GM18499 (cell line): Measurements from ENCODE around the gene NLRX1.
"Not testable (repeated sequence)": the region's sequence is repeated elsewhere in the genome, so short reads cannot be mapped to it uniquely, and the experiment has no call there.

Source experiments
- ATAC-seq: cut with Tn5 transposase; IDR thresholded peaks from one replicate; pipeline ENCODE4 v1.9.1; 2021; ENCODE audit warnings: moderate number of reproducible peaks; ENCODE audit not compliant: insufficient read depth, unreplicated experiment

The NLRX1 gene

DNA sequence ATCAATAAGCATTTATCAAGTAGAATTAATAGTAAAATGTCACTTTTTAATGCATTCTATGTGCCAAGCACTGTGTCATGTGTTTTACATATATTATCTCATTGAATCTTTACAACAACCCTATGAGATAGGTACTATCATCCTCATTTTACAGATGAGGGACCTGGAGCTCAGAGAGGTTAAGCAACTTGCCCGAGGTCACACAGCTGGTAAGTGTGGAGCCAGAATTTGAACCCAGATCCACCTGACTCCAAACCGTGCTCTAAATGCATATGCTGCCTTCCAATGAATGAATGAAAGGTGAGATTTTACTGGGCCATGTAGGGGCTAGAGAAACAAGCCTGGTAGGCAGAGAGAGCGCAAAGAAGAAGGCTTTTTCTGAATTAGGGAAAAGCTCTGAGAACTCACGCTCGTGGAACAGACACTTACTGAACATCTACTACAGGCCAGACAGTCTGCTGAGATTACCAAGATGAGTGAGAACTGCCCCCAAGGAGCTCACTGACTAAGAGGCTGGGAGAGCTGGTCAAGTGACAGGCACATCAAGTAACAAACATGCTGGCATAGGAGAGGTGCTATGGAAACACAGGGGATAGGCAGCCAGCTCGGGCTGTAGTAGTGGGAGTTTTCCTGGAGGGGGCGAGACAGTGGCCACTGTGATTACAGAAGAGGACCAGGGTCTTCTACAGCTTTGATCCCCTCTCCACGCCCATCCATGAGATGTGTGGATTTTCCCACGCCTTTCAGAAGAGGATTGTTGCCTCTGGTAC is 15.3 kb upstream of the NLRX1 start:
- ATAC-seq = no peak

DNA sequence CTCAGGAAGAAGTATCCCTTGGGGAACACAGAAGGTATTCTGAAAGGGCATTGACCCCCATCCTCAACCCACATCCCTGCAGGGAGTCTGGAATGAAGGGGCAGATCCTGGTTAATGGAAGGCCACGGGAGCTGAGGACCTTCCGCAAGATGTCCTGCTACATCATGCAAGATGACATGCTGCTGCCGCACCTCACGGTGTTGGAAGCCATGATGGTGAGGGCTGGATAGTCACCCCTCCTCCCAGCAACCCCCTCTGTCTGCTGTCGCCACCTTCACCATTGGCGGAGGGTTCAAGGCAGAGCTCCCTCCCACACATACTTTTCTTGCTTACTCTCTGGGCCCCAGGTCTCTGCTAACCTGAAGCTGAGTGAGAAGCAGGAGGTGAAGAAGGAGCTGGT is 14.3 kb upstream of the NLRX1 start:
- no peak for ATAC-seq

DNA sequence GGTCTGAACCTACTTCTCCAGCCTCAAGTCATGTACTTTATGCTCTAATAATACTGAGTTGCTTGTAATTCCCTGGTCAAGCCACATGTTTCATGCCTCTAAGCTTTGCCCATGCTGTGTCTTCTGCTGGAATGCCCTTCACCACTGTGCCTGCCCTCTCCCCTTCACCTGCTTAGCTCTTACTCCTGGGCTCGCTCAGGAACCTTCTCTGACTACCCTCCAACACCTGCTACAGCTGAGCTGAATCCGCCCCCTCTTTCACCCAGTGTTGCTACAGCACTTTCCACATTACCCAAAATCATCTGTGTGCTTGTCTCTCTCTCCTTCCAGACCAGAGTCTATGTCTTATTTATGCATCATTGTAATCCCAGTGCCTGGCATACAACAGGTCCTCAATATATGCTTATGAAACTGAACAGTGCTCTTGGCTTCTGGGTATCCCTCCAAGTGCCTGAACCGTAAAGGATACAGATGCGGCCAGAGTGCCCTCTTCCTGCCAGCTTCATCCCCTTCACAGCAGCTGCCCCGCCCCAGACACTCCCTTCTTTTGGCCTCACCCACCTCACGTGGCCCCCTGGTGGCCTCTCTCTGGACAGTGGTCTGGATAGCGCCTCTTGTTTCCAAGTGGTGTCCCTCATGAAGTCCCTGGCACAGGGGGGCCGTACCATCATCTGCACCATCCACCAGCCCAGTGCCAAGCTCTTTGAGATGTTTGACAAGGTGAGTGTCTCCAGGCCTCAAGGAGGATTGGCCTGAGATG is 12.6 kb upstream of the NLRX1 start:
- ATAC-seq = no peak

DNA sequence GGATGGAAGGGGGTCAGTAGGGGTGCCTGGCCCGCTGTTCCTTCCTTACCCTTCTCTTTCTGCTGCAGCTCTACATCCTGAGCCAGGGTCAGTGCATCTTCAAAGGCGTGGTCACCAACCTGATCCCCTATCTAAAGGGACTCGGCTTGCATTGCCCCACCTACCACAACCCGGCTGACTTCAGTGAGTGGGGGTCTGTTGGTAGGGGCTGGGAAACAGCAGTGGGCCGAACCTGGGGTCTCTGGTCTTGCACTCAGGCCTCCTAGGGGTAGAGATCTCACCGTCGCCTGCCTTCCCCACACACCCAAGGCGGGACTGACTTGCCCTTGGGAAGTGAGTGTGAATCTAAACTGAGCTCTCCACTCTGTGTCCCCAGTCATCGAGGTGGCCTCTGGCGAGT is 12.0 kb upstream of the NLRX1 start:
- no peak for ATAC-seq

DNA sequence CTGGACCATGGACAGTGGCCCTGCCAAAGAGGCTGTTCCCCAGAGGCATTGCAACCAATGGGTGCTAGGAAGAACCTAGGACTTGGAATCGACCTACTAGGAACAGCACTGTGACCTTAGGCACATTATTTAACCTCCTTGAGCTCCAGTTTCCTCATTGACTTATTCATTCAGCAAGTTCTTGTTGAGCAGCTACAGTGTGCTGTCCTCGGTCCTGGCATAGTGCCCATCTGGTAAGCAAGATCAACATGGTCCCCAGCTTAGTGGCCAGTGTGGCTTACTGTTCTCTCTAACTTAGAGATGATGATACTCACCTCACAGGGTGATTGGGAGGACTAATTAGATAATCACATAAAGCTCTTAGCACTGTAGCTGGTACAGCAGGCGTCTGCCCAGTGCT is 11.5 kb upstream of the NLRX1 start:
- no peak for ATAC-seq

DNA sequence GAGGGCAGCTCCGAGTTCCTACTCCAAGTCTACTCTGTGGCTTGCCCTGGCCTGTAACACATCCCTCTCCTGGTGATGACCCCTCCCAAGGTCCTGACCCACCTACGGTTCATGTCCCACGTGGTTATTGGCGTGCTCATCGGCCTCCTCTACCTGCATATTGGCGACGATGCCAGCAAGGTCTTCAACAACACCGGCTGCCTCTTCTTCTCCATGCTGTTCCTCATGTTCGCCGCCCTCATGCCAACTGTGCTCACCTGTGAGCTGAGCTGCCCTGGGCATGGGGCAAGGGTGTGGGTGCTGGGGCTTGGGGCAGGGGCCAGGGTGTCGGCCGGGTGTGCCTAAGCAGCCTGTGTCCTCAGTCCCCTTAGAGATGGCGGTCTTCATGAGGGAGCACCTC is 10.1 kb upstream of the NLRX1 start:
- no peak for ATAC-seq

DNA sequence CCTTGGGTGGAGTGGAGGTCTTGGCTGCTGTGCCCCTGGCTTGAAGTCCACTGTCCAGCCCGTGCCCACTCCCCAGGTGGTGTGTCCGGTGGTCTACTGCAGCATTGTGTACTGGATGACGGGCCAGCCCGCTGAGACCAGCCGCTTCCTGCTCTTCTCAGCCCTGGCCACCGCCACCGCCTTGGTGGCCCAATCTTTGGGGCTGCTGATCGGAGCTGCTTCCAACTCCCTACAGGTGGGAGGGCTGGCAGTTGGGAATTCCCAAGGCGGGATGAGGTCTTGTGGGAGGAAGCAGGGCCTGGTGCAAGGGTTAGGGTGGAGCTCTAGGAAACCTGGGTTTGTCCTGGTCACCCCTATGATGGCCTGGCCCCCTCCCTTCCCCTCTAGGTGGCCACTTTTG is 8.4 kb upstream of the NLRX1 start:
- ATAC-seq = no peak

DNA sequence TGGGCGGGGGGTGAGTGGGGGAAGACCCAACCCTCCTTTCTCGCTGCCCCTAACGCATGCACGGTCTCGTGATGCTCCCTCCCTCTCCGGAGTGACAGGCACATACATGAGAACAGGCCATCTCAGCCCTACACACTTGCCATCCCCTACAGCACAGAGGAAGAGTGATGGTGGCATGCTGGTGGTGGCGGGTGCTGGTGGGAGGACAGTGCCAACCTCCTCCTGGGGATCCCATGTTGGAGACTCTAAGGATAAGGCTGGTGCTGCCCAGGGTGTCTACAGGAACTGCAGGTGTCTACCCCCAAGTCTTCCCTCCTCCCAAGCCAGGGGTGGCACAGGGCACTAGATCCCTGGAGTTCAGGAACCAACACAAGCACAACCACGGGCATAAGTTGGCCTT is 6.7 kb upstream of the NLRX1 start:
- no peak for ATAC-seq

DNA sequence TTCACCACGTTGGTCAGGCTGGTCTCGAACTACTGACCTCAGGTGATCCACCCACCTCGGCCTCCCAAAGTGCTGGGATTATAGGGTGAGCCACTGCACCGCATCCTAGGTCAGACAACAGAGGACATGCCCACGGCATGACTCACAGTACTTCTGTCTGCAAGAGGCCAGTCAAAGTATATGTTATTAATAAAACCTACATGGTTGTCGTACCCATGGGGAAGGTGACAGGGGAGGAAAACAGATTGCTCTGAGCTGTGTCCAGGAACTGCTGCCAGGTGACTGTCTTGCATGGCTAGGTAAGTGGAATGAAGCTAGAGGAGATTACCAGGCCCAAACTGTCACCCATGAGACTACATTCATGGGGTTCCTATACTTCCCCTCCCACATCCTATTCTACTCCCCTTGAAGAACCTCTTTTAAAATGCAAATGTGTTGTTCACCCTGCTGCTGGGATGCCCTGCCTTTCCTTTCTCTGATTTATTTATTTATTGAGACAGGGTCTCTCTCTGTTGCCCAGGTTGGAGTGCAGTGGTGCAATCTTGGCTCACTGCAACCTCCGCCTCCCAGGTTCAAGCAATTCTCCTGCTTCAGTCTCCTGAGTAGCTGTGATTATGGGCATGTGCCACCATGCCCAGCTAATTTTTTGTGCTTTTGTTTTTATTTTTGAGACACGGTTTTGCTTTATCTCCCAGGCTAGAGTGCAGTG is 2.0 kb upstream of the NLRX1 start:
- no peak for ATAC-seq

DNA sequence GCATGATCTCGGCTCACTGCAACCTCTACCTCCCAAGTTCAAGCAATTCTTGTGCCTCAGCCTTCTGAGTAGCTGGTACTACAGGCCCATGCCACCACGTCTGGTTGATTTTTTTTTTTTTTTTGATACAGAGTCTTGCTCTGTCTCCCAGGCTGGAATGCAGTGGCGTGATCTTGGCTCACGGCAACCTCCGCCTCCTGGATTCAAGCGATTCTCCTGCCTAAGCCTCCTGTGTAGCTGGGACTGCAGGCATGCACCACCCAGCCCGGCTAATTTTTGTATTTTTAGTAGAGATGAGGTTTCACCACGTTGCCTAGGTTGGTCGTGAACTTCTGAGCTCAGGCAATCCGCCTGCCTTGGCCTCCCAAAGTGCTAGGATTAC is 1.5 kb upstream of the NLRX1 start:
- ATAC-seq = not testable (repeated sequence)

DNA sequence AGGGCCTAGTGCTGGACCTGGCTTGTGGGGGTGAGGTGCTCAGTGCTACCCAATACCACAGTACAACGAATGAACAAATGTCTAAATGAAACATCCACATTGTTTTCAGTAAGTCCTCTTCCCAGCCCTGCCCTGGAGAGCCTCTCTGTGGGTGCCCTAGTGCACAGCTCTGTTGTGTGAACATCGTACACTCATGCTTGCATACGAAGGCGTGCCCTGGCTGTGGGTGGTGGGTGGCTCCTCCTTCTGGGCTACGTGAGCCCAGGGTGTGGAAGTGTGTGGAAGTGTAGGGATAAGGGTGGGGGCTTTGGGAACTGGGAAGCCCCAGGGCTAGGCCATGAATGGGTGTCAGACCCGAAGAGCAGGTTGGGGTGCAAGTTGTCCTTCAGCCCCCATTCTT is 592 bp upstream of the NLRX1 start:
- no peak for ATAC-seq

DNA sequence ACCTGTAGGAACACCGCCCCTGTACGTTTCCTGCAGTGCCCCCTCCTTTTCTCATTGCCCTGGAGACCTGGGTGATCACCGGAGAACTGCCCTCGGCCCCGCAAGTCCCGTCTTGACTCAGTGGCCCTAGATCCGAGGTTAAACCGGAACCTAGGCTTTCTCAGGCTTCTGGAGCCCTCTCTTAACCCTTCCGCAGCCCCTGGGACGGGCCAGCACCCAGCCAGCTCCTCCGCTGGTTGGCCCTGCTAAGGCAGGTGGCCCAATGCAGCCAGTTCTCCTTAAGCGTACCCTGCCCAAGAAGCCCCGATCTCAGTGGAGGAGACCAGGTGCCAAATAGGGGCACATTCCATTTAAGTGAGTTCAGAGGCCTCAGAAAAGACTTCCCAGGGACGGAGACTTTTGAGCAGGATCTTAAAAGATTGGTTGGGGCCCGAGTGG is 776 bp downstream of the NLRX1 start:
- ATAC-seq = no peak

DNA sequence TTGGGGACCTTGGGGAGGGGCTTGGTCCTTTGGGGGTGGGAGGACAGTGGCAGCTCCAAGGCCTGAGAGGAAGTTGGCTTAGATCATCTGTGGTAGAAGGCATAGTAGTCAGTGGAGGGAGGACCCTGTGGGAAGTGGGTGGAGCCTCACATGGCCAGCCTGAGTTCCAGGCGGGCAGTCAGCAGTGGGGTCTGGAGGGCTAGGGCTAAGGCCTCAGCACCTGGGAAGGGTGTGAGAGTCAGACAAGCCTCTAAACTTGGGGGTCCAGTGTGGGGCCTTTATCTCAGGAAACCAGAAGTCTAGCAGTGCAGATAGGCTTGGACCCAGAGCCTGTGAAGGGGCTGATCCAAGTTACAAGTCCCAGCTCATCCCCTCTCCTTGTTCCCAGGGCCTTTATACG is 4.0 kb downstream of the NLRX1 start:
- ATAC-seq = no peak

DNA sequence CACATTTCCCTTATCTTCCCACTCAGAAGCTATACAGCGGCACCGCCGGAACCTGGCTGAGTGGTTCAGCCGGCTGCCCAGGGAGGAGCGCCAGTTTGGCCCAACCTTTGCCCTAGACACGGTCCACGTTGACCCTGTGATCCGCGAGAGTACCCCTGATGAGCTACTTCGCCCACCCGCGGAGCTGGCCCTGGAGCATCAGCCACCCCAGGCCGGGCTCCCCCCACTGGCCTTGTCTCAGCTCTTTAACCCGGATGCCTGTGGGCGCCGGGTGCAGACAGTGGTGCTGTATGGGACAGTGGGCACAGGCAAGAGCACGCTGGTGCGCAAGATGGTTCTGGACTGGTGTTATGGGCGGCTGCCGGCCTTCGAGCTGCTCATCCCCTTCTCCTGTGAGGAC is 4.9 kb downstream of the NLRX1 start:
- no peak for ATAC-seq

DNA sequence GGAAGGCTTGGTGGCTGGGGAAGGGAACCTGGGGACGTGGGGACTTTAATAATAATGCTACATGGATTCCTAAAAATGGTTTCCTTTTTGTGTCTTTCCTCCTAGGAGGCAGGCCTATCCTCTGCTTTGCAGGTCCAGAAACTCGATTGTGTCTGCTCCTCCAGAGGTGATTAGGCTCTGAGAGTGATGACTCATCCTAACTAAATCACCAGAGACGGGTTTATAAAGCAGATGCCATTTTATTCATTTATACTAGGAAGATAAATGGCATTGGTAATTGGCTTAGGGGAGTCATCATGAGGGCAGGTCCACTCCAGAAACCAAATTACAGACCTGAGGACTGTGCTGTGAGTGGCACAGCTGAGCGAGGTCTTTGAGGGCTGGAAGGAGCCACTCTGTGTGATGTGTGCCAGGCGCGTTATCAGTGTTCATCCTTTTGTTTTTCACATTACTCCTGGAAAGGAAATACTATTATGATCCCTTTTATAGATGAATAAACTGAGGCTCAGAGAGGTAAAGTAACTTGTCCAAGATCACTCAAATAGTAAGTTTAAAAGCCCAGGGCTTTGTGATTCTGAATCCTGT is 7.1 kb downstream of the NLRX1 start:
- no peak for ATAC-seq

DNA sequence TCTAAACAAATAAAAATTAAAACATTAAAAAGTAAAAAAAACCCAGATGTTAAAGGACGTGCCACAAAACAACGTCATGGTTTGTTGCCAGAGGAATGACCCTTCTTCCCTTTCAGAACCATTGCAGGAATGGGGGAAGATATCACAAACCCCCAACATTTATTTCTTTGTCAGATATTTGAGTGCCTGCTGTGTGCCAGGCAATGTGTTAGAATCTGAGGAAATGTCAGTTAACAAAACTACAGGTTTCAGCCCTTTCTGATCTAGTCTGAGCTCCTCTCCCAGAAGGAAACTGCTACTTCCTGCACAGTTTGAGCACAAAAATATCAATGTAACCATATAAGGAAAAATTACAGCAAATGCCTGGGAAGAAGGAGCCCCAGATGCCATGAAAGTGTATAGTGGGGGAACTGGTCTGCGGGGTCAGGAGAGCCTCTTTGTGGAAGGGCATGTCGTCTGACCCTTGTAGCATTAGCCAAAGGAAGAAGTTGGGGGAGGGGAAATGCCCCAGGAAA is 9.7 kb downstream of the NLRX1 start:
- ATAC-seq = no peak

DNA sequence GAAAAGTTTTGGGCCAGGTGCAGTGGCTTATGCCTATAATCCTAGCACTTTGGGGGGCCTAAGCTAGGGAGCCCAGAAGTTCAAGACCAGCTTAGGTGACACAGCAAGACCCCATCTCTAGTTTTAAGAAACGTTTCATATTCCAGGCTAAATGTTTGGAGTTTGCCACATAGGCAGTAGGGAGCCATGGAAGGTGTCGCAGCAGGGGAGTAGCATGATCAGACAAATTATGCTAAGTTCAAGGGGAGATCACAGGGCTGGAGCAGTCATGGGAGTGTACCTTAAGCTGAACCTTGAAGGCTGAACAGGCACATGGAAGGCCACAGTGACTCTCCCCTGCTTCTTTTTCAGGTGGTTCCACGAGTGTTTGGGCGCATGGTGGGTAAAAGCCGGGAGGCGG is 10.8 kb downstream of the NLRX1 start:
- no peak for ATAC-seq

DNA sequence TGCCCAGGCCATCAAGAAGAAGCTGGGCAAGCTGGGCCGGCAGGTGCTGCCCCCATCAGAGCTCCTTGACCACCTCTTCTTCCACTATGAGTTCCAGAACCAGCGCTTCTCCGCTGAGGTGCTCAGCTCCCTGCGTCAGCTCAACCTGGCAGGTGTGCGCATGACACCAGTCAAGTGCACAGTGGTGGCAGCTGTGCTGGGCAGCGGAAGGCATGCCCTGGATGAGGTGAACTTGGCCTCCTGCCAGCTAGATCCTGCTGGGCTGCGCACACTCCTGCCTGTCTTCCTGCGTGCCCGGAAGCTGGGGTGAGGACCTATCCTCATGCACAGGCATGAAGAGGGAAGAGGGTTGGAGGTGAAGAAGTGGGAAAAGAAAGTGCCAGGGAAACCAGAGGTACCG is 11.5 kb downstream of the NLRX1 start:
- ATAC-seq = no peak

DNA sequence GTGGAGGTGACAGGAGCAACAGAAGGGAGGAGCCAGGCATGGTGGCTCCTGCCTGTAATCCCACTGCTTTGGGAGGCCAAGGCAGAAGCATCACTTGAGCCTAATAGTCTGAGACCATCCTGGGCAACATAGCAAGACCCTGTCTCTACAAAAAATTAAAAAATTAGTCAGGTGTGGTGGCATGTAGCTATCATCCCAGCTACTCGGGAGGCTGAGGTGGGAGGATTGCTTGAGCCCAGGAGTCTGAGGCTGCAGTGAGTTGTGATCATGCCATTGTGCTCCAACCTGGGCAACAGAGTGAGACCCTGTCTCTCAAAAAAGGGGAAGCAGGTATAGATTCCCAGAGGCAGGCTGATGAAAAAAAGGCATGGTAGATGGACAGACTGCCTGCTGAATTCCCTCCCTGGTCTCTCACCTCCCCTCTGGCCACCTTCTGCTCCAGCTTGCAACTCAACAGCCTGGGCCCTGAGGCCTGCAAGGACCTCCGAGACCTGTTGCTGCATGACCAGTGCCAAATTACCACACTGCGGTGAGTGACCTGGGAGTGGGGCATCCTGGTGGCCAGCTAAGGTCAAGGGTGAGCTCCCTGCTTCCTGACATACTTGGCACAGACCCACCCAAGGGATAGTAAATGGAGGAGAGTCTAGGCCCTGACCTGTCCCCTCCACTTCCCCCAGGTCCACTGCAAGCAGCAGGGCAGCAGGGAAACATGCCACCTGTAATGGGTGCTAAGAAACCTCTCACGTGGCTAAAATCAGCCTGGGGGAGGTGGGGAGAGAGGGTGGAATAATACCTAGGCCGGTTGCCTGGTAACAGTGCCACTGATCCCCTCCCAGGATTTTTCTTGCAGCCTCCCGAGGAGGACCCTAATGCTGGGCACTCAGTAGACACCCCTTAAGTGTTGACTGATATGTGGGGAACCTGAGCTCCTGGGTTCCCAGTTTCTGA is 12.5 kb downstream of the NLRX1 start:
- no peak for ATAC-seq
